Loucy (cell line): Measurements from ENCODE around the gene MAP3K19.

ENCODE experiments used
- CTCF ChIP-seq: fragments of 200-600 bp; sonication (generic); conservative IDR thresholded peaks from 2 replicates; pipeline ENCODE4 v1.5.1; 2014; ENCODE audit warnings: mild to moderate bottlenecking, antibody characterized with exemption, low read length
- EZH2phosphoT487 ChIP-seq: fragments of 200-600 bp; IDR thresholded peaks from 2 replicates; pipeline ENCODE4 v1.6.1; 2018; ENCODE audit warnings: antibody characterized with exemption, mild to moderate bottlenecking, moderate library complexity, borderline replicate concordance

GRCh38 chr2:134917360-134917865 lies 129.8 kb downstream of the MAP3K19 start:
- no peak for TF ChIP-seq CTCF
- no peak for TF ChIP-seq EZH2phosphoT487
